ENCODE measurements around the gene EPX. TPM values are rescaled to one million over a fixed set of nuclear protein-coding genes. Genes with fewer than 3 reads are reported as not detected.

EPX gene
- total RNA-seq, 2 experiments from 2014 or later, result not detected

DNA sequence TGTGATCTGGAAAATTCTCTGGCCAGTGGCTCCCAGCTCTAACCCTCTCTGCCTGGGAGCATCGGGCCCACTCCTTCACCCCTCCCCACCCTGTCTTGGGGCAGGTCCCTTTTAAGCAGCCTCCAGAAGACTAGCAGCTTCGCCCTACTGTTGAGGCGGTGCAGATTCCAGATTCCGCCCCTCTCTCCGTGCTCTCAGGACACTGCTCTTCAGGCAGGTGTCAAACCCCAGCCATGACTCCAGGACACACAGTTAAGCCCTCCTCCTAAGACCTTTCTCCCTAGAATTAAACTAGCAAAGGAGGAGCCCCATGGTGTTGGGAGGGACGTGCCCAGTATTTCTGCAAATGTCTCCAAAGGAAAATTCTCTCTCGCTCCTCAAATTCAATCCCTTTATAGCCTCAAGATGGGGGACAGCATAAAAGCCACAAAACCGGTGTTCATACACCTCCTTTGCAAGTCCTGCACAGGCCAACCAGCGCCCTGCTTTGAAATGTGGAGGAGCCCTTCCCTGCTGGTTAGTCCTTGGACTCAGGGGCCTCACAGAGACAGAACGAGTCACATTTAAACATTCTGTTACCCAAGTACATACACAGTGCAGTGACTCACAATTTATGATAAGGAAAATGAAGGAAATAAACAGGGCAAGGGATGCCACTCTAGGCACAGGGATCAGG is 53.0 kb downstream of the EPX start:
- H3K9me3 Mint-ChIP-seq, result no peaks in the 10 kb centered on the region
- DNase-seq, result no peak
- Histone ChIP-seq H3K9me3 (ENCODE audit: control insufficient read depth in 1 of 2, insufficient read depth in 1 of 2, low read length in 2 of 2) (no peaks in the 10 kb centered on the region), H3K36me3 (ENCODE audit: insufficient read depth, low read length) (no peaks in the 10 kb centered on the region), H3K4me1 (ENCODE audit: insufficient read depth, low read length) (peaks cover 18% of the 10 kb centered on the region), H3K27me3 (ENCODE audit: control insufficient read depth in 1 of 2, insufficient read depth in 2 of 2, low read length in 2 of 2) (peaks cover 13 to 16% of the 10 kb centered on the region in 2 experiments), H3K4me3 (ENCODE audit: low read length) (no peak overlapping the region), H3K27ac (ENCODE audit: low read depth in 1 of 2, low read length in 2 of 2) (no peak overlapping the region)
- no peak overlapping the region for H3K27ac Mint-ChIP-seq
- no peak overlapping the region for H3K4me3 Mint-ChIP-seq
- H3K36me3 Mint-ChIP-seq (ENCODE audit: low read depth), result no peaks in the 10 kb centered on the region
- CTCF ChIA-PET, result no interaction called here
- no peak for TF ChIP-seq CTCF (IDR thresholded peaks at IDR 0.05)
- no peak for ATAC-seq (ENCODE audit: poor library complexity)
- peaks cover 11% of the 10 kb centered on the region for H3K4me1 Mint-ChIP-seq (ENCODE audit: low read depth)
- peaks cover 52% of the 10 kb centered on the region for H3K27me3 Mint-ChIP-seq
- POLR2A ChIA-PET, result no interaction called here
- intact Hi-C loops (cut with DNase I, micrococcal nuclease), result loop anchor here in 1 of 2 experiments (5.0 kb wide), 1 partner anchor 172 kb away; the partner anchor contains the start of gene RNF43

GRCh38 chr17:58246104-58246740 is 53.7 kb downstream of the EPX start:
- CTCF ChIA-PET, result no interaction called here
- POLR2A ChIA-PET, result no interaction called here
- Mint-ChIP-seq H3K4me1 (ENCODE audit: low read depth) (peaks cover 11% of the 10 kb centered on the region), H3K36me3 (ENCODE audit: low read depth) (no peaks in the 10 kb centered on the region), H3K27ac (no peak overlapping the region), H3K9me3 (no peaks in the 10 kb centered on the region), H3K27me3 (peaks cover 49% of the 10 kb centered on the region), H3K4me3 (no peak overlapping the region)
- Histone ChIP-seq H3K27me3 (ENCODE audit: control insufficient read depth in 1 of 2, insufficient read depth in 2 of 2, low read length in 2 of 2) (peaks cover 13 to 16% of the 10 kb centered on the region in 2 experiments), H3K4me1 (ENCODE audit: insufficient read depth, low read length) (peaks cover 18% of the 10 kb centered on the region), H3K27ac (ENCODE audit: low read depth in 1 of 2, low read length in 2 of 2) (no peak overlapping the region), H3K4me3 (ENCODE audit: low read length) (no peak overlapping the region), H3K9me3 (ENCODE audit: control insufficient read depth in 1 of 2, insufficient read depth in 1 of 2, low read length in 2 of 2) (no peaks in the 10 kb centered on the region), H3K36me3 (ENCODE audit: insufficient read depth, low read length) (no peaks in the 10 kb centered on the region)
- TF ChIP-seq CTCF (IDR thresholded peaks at IDR 0.05), result no peak
- intact Hi-C loops (cut with DNase I, micrococcal nuclease), result loop anchor here in 1 of 2 experiments (5.0 kb wide), 1 partner anchor 171 kb away; the partner anchor contains the start of gene RNF43
- ATAC-seq (ENCODE audit: poor library complexity) (no peak), DNase-seq (no peak)

- Histone ChIP-seq H3K9me3 (ENCODE audit: control insufficient read depth in 1 of 2, insufficient read depth in 1 of 2, low read length in 2 of 2) (no peaks in the 10 kb centered on the region), H3K27me3 (ENCODE audit: control insufficient read depth in 1 of 2, insufficient read depth in 2 of 2, low read length in 2 of 2) (peaks cover 13% of the 10 kb centered on the region in 2 experiments), H3K36me3 (ENCODE audit: insufficient read depth, low read length) (no peaks in the 10 kb centered on the region), H3K4me1 (ENCODE audit: insufficient read depth, low read length) (peaks cover 18% of the 10 kb centered on the region), H3K4me3 (ENCODE audit: low read length) (no peak overlapping the region), H3K27ac (ENCODE audit: low read depth in 1 of 2, low read length in 2 of 2) (no peak overlapping the region)
- Mint-ChIP-seq H3K9me3 (no peaks in the 10 kb centered on the region), H3K4me3 (no peak overlapping the region), H3K27ac (no peak overlapping the region), H3K27me3 (peaks cover 48% of the 10 kb centered on the region), H3K4me1 (ENCODE audit: low read depth) (peaks cover 11% of the 10 kb centered on the region), H3K36me3 (ENCODE audit: low read depth) (no peaks in the 10 kb centered on the region)
- ChIA-PET POLR2A (no interaction called here), CTCF (no interaction called here)
- no peak for TF ChIP-seq CTCF (IDR thresholded peaks at IDR 0.05)
- ATAC-seq (ENCODE audit: poor library complexity), result no peak
- intact Hi-C loops (cut with DNase I, micrococcal nuclease), result loop anchor here in 1 of 2 experiments (5.0 kb wide), 1 partner anchor 171 kb away; the partner anchor contains the start of gene RNF43
- no peak for DNase-seq
Observed at GRCh38 chr17:58246781-58247180, 54.3 kb downstream of the EPX start.
